H9 (cell line): ENCODE data around the gene PLCB1. TPM values are rescaled to one million over a fixed set of nuclear protein-coding genes. Genes with fewer than 3 reads are reported as not detected.

ENCODE experiments used
- DNase-seq: peaks from one replicate; pipeline ENCODE4 v3.0.0-alpha.2; 2017
- H2AFZ ChIP-seq: one replicate; pipeline ENCODE4 v1.6.1; 2013; ENCODE audit warnings: mild to moderate bottlenecking, low read length, control low read depth, moderate library complexity
- H2AK5ac ChIP-seq: 2 replicates; pipeline ENCODE4 v1.6.1; 2013; ENCODE audit warnings: low read length, control low read depth, mixed read lengths; ENCODE audit not compliant: insufficient read length
- H2BK120ac ChIP-seq: one replicate; pipeline ENCODE4 v1.6.1; 2013; ENCODE audit warnings: low read depth, mild to moderate bottlenecking, low read length, control low read depth, inconsistent platforms; ENCODE audit not compliant: poor library complexity, severe bottlenecking
- H2BK12ac ChIP-seq: 2 replicates; pipeline ENCODE4 v1.6.1; 2013; ENCODE audit warnings: low read length, control low read depth, mixed read lengths, low read depth; ENCODE audit not compliant: insufficient read length
- H2BK15ac ChIP-seq: 2 replicates; pipeline ENCODE4 v1.6.1; 2013; ENCODE audit warnings: low read depth, low read length, control low read depth
- H2BK20ac ChIP-seq: one replicate; pipeline ENCODE4 v1.6.1; 2013; ENCODE audit warnings: low read depth, mild to moderate bottlenecking, low read length, control low read depth, inconsistent platforms; ENCODE audit not compliant: poor library complexity, severe bottlenecking
- H2BK5ac ChIP-seq: 2 replicates; pipeline ENCODE4 v1.6.1; 2013; ENCODE audit warnings: low read length, control low read depth, mixed read lengths; ENCODE audit not compliant: insufficient read length
- H3K14ac ChIP-seq: 2 replicates; pipeline ENCODE4 v1.6.1; 2013; ENCODE audit warnings: low read length, control low read depth; ENCODE audit not compliant: insufficient read depth
- H3K18ac ChIP-seq: 2 replicates; pipeline ENCODE4 v1.6.1; 2013; ENCODE audit warnings: low read depth, mild to moderate bottlenecking, mixed read lengths, low read length, control low read depth; ENCODE audit not compliant: insufficient read length
- H3K23ac ChIP-seq: 2 replicates; pipeline ENCODE4 v1.6.1; 2013; ENCODE audit warnings: low read length, control low read depth, mixed read lengths, low read depth; ENCODE audit not compliant: insufficient read length
- H3K23me2 ChIP-seq: 2 replicates; pipeline ENCODE4 v1.6.1; 2013; ENCODE audit warnings: low read depth, mild to moderate bottlenecking, mixed read lengths, low read length, control low read depth; ENCODE audit not compliant: insufficient read length, poor library complexity, severe bottlenecking
- H3K27ac ChIP-seq: 2 replicates; pipeline ENCODE4 v1.5.1; 2013; ENCODE audit warnings: low read length, control low read depth, mixed read lengths, low read depth; ENCODE audit not compliant: insufficient read length
- H3K27me3 ChIP-seq: 2 replicates; pipeline ENCODE4 v1.6.1; 2013; ENCODE audit warnings: low read length, control low read depth, inconsistent platforms; ENCODE audit not compliant: insufficient read depth
- H3K4ac ChIP-seq: 2 replicates; pipeline ENCODE4 v1.6.1; 2013; ENCODE audit warnings: low read depth, mild to moderate bottlenecking, control low read depth, inconsistent platforms, low read length, moderate library complexity
- H3K4me1 ChIP-seq: 2 replicates; pipeline ENCODE4 v1.6.1; 2013; ENCODE audit warnings: low read length, control low read depth, inconsistent platforms; ENCODE audit not compliant: insufficient read depth
- H3K4me2 ChIP-seq: 2 replicates; pipeline ENCODE4 v1.6.1; 2013; ENCODE audit warnings: low read length, control low read depth, mixed read lengths; ENCODE audit not compliant: insufficient read length, insufficient read depth
- H3K56ac ChIP-seq: 2 replicates; pipeline ENCODE4 v1.6.1; 2013; ENCODE audit warnings: low read depth, mild to moderate bottlenecking, mixed read lengths, low read length, control low read depth; ENCODE audit not compliant: insufficient read length
- H3K79me1 ChIP-seq: 2 replicates; pipeline ENCODE4 v1.6.1; 2013; ENCODE audit warnings: low read depth, mild to moderate bottlenecking, moderate library complexity, low read length, control low read depth, inconsistent platforms; ENCODE audit not compliant: insufficient read depth, poor library complexity, severe bottlenecking
- H3K79me2 ChIP-seq: 2 replicates; pipeline ENCODE4 v1.6.1; 2013; ENCODE audit warnings: low read length, control low read depth, inconsistent platforms; ENCODE audit not compliant: insufficient read depth
- H3K9ac ChIP-seq: 2 replicates; pipeline ENCODE4 v1.6.1; 2013; ENCODE audit warnings: low read length, control low read depth, mixed read lengths; ENCODE audit not compliant: insufficient read length; ENCODE audit errors: extremely low read depth
- H3K9me3 ChIP-seq: one replicate; pipeline ENCODE4 v1.6.1; 2013; ENCODE audit warnings: low read depth, low read length, inconsistent platforms; ENCODE audit not compliant: control insufficient read depth
- H3T11ph ChIP-seq: one replicate; pipeline ENCODE4 v1.6.1; 2013; ENCODE audit warnings: mild to moderate bottlenecking, low read length, control low read depth, inconsistent platforms
- H4K20me1 ChIP-seq: one replicate; pipeline ENCODE4 v1.6.1; 2013; ENCODE audit not compliant: control insufficient read depth, insufficient read length, insufficient read depth
- H4K5ac ChIP-seq: 2 replicates; pipeline ENCODE4 v1.6.1; 2013; ENCODE audit warnings: low read depth, mild to moderate bottlenecking, mixed read lengths, low read length, control low read depth; ENCODE audit not compliant: insufficient read length
- H4K8ac ChIP-seq: replicated peaks from 2 replicates; pipeline ENCODE4 v1.6.1; 2013; ENCODE audit warnings: low read length, control low read depth, mixed read lengths, low read depth; ENCODE audit not compliant: insufficient read length
- H4K91ac ChIP-seq: 2 replicates; pipeline ENCODE4 v1.6.1; 2013; ENCODE audit warnings: low read depth, mild to moderate bottlenecking, moderate library complexity, mixed read lengths, low read length, control low read depth; ENCODE audit not compliant: insufficient read length
- H3K27ac Mint-ChIP-seq, 3 experiments: 2 replicates in 2 of 3; 3 replicates in 1 of 3; pipeline ENCODE4 v1.8.0; 2020 to 2021; ENCODE audit warnings: mixed read lengths in 3 of 3, mild to moderate bottlenecking in 1 of 3, moderate library complexity in 1 of 3
- H3K27me3 Mint-ChIP-seq: 2 replicates; pipeline ENCODE4 v1.8.0; 2021; ENCODE audit warnings: low read depth, mild to moderate bottlenecking, moderate library complexity, mixed read lengths
- H3K36me3 Mint-ChIP-seq, 3 experiments: 2 replicates in 2 of 3; 3 replicates in 1 of 3; pipeline ENCODE4 v1.8.0; 2020 to 2021; ENCODE audit warnings: low read depth in 3 of 3, mixed read lengths in 3 of 3; ENCODE audit not compliant: insufficient read depth in 1 of 3
- H3K4me1 Mint-ChIP-seq, 2 experiments: 2 replicates each; pipeline ENCODE4 v1.8.0; 2020; ENCODE audit warnings: mixed read lengths in 2 of 2
- H3K4me3 Mint-ChIP-seq, 2 experiments: 2 replicates in 1 of 2; 3 replicates in 1 of 2; pipeline ENCODE4 v1.8.0; 2020 to 2021; ENCODE audit warnings: mild to moderate bottlenecking in 2 of 2, mixed read lengths in 2 of 2, moderate library complexity in 1 of 2
- H3K9me3 Mint-ChIP-seq, 2 experiments: 2 replicates in 1 of 2; 3 replicates in 1 of 2; pipeline ENCODE4 v1.8.0; 2020; ENCODE audit warnings: mild to moderate bottlenecking in 2 of 2, mixed read lengths in 2 of 2, moderate library complexity in 1 of 2
- CTCF ChIP-seq: fragments of 200-600 bp; sonication (generic); conservative IDR thresholded peaks from 3 replicates; pipeline ENCODE4 v1.8.0; 2021; ENCODE audit warnings: antibody characterized with exemption, mild to moderate bottlenecking
- WGBS: extraction: QIAGEN DNeasy Blood & Tissue Kit; methylation state at CpG from one replicate; pipeline ENCODE4 v1.1.7; 2013; ENCODE audit warnings: missing lambda C conversion rate, low lambda C conversion rate, mixed read lengths; ENCODE audit not compliant: insufficient read length; ENCODE audit errors: extremely low coverage; 5-methylcytosine and 5-hydroxymethylcytosine counted together
- total RNA-seq: library from RNA; stranded (reverse); gene quantifications from 2 replicates; pipeline ENCODE4 v1.2.1, GENCODE V29; 2021

The PLCB1 gene
- total RNA-seq, 1 experiment from 2014 or later: 11.5 TPM

GRCh38 chr20:8292793-8293192, 160.7 kb downstream of the PLCB1 start:
- Histone ChIP-seq H3K9me3 (no peaks in the 10 kb centered on the region), H3K18ac (no peak overlapping the region), H2BK12ac (no peak overlapping the region), H2BK15ac (no peak overlapping the region), H4K5ac (no peak overlapping the region), H4K91ac (no peak overlapping the region), H2BK5ac (no peak overlapping the region), H3K4ac (no peak overlapping the region), H3K23ac (no peak overlapping the region), H4K8ac (no peak overlapping the region), H2BK120ac (no peak overlapping the region), H2AFZ (no peak overlapping the region), H2BK20ac (no peak overlapping the region), H3K9ac (no peak overlapping the region), H3K4me2 (no peak overlapping the region), H3K79me2 (no peaks in the 10 kb centered on the region), H4K20me1 (no peaks in the 10 kb centered on the region), H2AK5ac (no peak overlapping the region), H3K27ac (no peak overlapping the region), H3K4me1 (no peaks in the 10 kb centered on the region), H3K79me1 (no peaks in the 10 kb centered on the region), H3K23me2 (no peaks in the 10 kb centered on the region), H3T11ph (no peak overlapping the region), H3K27me3 (no peaks in the 10 kb centered on the region), H3K14ac (no peak overlapping the region), H3K56ac (no peak overlapping the region)
- WGBS: no CpG with 5 or more reads among the region's 1 CpG
- no peaks in the 10 kb centered on the region for H3K4me1 Mint-ChIP-seq
- H3K27ac Mint-ChIP-seq: no peak overlapping the region
- TF ChIP-seq CTCF: no peak
- H3K9me3 Mint-ChIP-seq: no peaks in the 10 kb centered on the region
- H3K27me3 Mint-ChIP-seq: no peaks in the 10 kb centered on the region; the same call in 1 of the 2 replicates
- no peaks in the 10 kb centered on the region for H3K36me3 Mint-ChIP-seq
- no peak for DNase-seq
- H3K4me3 Mint-ChIP-seq: no peak overlapping the region
